Activated CD4-positive, alpha-beta T cell treated with anti-CD3 and anti-CD28 coated beads, Interleukin-2, amount 50 U/mL, for 16 hours (primary cell): ENCODE data around the gene SNCAIP.
"Not testable (repeated sequence)": the region's sequence is repeated elsewhere in the genome, so short reads cannot be mapped to it uniquely, and the experiment has no call there.

ENCODE experiments used
- DNase-seq: peaks from one replicate; pipeline ENCODE4 v3.0.0-alpha.2; 2020

The SNCAIP gene

DNA sequence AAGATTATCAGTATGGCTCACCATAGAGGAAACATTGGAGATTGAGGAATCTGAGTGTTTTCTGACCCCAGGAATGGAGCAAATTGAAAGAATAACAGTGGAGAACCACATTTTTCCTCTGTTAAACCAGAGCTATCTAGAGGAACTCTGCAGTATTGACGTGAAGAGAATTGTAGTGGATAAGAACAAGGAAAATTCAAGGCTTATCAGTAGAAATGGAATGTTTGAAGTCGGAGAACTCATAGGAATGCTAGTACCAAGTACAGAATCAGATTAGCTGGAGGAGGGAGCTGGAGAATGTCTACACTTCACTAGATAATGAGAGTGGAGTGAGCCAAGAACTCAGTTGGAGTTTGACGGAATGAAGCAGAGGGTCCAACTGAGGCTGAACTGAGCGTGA is 50.3 kb downstream of the SNCAIP start:
- no peak for DNase-seq

DNA sequence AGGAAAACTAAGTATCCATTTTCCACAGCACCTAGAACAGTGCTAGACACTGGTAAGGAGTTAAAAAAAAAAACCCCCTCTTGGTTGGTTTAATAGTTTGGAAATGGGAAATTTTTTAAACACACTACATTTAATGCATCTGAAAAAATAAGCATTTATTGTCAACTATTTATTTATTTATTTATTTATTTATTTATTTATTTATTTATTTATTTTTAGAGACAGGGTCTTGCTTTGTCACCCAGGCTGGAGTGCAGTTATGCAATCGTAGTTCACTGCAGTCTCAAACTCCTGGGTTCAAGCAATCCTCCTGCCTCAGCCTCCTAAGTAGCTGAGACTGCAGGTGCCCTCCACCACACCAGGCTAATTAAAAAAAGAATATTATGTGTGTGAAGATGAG is 51.6 kb downstream of the SNCAIP start:
- no peak for DNase-seq

- DNase-seq = peak; percentile 1
Observed at GRCh38 chr5:122366501-122366900, 54.5 kb downstream of the SNCAIP start.

DNA sequence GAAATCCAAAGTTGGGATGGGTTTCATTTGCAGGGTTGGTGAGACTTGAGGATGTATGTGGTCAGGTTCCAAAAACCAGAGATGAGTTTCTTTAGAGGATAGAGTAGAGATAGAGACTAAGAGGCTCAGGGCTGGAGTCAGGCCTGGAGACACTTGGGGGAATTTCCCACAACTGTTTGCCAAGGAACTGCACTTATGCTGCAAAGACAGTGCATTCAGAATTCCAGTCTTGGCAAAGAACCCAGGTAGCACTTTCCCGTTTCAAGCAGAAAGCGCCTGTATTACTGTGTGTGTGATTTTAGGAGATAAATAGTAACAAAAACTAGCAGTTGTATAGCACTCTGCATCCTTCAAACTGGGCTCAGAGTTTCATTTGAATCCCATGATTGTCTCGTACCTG is 55.4 kb downstream of the SNCAIP start:
- no peak for DNase-seq

DNA sequence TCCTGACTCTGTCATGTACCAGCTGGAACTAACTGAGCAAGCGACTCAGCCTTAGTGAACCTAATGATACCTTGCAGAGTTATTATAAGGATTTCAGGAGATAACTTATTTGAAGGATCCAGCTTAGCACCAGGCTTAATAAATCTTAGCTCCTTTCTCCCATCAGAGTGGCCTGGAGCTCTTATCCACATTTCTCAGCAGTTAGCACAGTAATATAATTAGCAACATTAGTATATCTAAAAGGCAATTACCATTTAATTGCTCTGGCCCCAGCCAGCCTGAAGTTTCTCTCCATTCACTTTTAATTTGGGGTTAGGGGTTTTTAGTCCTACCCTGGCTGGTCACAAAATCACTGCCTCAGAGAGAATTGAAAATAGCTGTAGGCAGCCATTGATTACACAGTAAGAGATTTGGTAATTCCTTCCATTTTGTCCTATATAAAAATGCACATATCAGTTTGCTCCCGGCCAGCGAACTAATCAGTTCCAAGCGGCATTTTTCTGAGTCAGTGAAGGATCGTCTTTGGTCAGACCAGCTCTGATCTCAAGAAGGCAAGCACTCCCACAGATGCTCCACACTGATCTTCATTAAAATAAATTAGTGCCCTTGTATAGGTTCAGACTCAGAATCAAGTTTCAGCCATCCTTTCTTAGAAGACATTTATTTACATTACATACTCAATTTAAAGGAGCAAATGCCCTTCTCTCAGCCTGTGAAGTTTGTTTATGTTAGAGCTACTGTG is 56.6 kb downstream of the SNCAIP start:
- DNase-seq = no peak

- DNase-seq = no peak
Observed at GRCh38 chr5:122369253-122369815, 57.3 kb downstream of the SNCAIP start.

DNA sequence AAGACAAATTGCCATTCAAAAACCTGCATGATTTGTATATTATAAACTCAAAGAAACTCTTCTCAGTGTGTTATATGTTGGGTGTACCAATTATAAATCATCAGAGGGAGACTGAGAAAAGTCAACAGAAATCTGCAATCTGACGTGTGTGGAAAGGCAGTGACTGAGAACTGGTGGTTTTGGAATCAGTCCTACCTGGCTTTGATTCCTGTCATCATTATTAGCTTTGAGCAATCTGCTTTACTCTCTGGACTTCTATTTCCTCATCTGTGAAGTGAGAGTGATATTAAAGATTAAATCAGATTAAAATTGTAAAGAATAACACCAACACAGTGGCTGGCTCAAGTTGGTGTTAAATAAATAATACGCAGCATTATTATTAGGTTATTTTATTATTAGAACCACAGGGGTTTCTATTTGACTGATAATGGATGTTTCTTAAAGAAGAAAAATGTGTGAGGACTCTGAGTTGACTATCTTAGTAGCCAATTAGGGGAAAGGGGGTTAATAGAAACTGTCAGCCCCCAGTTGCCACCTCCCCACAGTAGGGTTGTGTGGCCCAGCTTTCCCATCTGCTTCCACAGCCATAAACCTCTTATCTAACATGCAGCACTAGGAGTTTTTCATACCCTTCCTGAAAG is 59.6 kb downstream of the SNCAIP start:
- no peak for DNase-seq

DNA sequence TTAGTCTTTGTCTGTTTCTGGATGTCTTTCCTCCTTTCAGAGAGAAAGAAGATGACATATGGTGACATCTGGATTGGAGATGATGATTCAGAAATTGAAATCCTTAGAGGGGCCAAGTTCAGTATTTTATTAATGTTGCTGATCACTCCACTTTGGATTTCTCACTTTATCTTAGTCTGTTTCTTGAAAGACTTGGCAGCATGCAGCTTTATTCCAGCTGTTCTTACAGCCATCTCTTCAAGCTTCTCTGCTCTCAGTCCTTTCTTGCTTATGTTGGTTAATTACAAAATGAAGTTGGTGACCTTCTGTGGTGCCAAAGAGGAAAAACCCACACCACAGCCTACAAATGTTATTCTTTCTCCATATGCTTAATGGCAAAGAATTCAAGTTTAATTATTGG is 62.1 kb downstream of the SNCAIP start:
- DNase-seq = no peak

DNA sequence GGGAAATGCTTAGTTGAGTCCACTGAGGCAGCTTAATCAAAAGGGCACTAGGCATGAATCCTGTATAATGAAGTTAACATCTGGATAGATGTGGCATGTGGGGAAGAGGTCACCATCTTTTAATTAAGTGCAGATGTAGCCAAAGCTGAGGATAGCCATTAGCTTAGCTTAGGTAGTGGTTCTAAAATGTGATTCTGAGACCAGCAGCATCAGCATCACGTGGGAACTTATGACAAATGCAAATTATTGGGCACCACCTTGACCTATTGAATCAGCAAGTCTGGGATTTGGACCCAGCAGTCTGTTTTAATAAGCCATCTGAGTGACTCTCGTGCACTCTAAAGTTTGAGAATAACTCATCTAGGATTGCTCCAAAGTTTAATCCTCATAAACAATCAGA is 63.8 kb downstream of the SNCAIP start:
- no peak for DNase-seq

GRCh38 chr5:122376250-122376649 is 64.2 kb downstream of the SNCAIP start:
- DNase-seq = no peak

DNA sequence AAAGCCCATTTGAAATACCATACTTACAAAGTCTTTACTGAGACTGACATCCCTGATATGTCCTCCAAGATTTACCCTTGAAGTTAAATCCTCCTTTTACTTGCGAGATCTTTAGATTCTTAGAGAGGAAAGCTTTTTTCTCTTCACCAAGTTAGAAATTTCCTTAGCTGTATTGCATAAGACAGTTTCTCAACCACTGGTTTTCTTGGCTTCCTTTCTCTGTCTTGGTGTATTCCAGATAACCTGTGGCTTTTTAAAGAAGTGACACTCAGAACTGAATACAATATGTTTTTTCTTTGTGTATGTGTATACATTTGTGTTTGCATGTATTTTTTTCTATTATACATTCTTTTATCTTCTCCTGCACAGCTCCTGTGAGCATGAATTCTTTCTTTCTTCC is 65.0 kb downstream of the SNCAIP start:
- no peak for DNase-seq

- DNase-seq = not testable (repeated sequence)
Observed at GRCh38 chr5:122382938-122383337, 70.9 kb downstream of the SNCAIP start.

DNA sequence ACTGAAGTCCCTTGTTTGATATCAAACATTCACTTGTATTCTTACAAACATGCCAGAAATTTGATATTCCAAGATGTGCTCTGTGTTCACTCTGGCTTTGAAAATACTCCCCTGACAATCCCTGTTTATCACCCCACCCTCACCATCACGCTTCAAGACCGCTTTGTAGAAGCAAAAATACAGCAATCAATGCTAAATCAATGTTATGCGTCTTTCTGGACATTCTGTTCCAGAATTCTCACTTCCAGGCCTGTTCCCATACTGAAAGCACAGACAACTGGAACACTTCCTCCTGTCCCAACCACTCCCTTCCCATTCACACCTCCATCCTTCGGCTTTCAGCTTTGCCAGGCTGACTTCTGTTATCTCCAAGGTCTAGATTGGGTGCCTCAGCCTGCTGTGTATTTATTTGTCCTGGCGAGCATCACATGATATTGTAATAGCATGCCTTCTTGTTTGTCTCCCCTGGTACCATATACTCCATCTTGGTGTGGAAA is 72.8 kb downstream of the SNCAIP start:
- DNase-seq = no peak

DNA sequence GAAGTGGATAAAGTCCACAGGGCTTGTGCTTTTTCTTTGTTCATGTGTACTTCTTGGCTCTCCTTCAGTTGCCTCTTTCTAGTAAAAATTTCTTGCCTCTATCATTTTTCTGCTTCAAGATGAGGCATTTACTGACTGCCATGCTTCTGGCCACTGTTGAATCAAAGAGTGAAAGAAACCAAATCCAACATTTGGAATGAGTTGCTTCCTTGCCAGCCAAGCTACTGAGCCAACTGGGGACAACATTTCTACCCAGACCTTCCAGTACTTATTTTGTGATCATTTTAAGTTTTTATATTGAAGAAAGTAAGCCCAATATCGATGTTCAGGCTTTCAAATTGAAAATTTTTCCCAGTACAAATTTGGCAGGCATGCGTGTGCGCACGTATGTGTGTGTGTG is 73.2 kb downstream of the SNCAIP start:
- no peak for DNase-seq

GRCh38 chr5:122385808-122386207 is 73.8 kb downstream of the SNCAIP start:
- DNase-seq = no peak

GRCh38 chr5:122390154-122390553 is 78.1 kb downstream of the SNCAIP start:
- no peak for DNase-seq

- DNase-seq = no peak
Observed at GRCh38 chr5:122390694-122391093, 78.7 kb downstream of the SNCAIP start.

DNA sequence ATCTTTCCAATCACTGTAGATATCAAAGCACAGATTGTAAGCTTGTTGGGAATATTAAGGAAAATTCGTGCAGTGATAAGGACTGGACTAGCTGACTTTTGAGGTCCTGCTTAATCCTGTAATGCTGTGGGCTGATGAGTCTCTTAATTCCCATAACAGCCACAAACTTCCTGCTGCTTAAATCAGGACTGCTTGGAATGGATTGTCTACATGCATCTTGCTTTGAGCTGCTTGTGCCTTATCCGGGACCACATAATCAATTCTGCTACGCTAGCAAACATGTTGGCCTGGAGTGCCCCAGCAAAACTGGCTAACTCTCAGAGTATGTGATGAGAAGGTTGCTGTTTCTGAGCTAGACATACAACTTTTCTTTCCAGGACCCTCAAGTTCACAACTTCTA is 79.6 kb downstream of the SNCAIP start:
- DNase-seq = no peak

DNA sequence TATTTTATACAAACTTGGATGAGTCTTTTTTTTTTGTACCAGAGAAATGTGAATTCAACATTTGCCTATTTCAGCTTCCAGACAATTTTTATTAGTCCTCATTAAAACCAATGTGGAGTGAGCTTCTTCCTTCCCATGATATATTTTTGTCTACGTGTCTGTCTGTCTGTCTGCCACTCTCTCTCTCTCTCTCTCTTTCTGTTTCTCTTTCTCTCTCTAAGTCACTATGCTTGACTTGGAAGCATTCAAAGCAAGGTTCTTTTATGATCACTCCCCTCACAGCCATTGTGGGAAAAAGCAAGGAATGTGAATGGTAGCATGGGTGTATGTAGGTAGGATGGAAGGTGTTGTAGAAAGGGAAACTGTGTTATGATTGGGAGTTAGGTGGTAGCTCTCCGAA is 80.2 kb downstream of the SNCAIP start:
- no peak for DNase-seq

DNA sequence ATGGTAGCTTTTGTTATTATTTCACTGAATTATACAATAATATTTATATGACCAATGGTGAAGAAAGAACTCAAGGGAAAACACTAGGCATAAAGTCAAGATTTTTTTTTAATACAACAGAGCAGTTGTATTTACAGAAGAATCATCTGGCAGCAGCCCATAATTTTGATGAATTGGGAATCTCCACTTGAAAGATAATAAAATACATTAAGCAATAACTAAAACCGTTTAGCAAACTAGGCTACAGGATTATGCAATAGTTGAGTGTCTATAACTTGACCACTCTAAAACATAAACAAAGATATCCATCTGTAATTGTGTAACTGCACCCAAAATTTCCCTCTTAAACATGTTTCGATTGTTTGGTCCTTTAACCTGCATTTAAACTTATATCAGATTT is 80.8 kb downstream of the SNCAIP start:
- DNase-seq = no peak

- no peak for DNase-seq
Observed at GRCh38 chr5:122394284-122394930, 82.4 kb downstream of the SNCAIP start.

DNA sequence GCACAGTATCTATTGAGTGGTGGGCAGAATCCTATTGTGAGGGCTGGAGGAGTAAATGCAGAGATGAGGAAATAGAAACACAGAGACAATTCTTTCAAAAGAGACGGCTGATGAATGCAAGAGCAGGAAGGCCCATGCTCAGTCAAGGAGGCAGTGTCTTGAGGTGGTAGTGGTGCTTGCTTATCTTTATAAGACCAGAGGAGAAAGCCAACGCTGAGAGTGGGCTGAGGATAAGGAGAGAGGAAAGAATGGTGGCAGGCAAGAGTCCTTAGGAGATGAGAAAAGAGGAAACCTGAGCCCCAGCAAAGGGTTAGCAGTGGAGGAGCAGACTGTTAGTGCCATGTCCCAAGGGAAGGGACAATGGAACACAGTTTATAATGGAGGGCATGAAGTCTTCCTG is 86.0 kb downstream of the SNCAIP start:
- DNase-seq = no peak

DNA sequence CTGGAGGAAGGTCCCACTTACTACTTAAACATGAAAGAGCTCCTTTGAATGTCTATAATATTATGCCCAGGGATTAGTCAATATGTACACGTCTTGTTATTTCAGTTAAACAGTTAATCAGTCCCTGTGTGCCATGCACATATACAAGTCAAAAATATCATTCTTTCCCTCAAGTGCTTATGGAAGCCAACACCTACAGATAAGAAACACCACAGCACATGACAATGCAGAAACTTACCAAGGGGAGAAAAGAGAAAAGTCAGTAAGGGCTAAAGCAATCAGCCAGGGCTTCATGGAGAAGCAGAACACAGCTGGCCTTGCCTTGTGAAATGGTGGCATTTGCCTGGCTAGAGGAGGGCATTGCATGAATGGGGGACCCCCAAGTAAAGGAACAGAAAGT is 88.3 kb downstream of the SNCAIP start:
- no peak for DNase-seq

GRCh38 chr5:122400938-122401337 is 88.9 kb downstream of the SNCAIP start:
- no peak for DNase-seq
